GM20000 (cell line): ENCODE data around the gene KRT80.

ENCODE experiments used
- DNase-seq: peaks from one replicate; pipeline ENCODE4 v3.0.0; 2012; ENCODE audit warnings: low spot score
- TF ChIP-seq, protein P1 (sequence below): IDR thresholded peaks from 2 replicates; pipeline ENCODE4 v1.5.1; 2012; ENCODE audit warnings: mild to moderate bottlenecking, control low read depth; ENCODE audit errors: extremely low read depth, missing control alignments

The KRT80 gene

GRCh38 chr12:52190860-52191729 lies 719 bp downstream of the KRT80 start:
- TF ChIP-seq, protein P1, sequence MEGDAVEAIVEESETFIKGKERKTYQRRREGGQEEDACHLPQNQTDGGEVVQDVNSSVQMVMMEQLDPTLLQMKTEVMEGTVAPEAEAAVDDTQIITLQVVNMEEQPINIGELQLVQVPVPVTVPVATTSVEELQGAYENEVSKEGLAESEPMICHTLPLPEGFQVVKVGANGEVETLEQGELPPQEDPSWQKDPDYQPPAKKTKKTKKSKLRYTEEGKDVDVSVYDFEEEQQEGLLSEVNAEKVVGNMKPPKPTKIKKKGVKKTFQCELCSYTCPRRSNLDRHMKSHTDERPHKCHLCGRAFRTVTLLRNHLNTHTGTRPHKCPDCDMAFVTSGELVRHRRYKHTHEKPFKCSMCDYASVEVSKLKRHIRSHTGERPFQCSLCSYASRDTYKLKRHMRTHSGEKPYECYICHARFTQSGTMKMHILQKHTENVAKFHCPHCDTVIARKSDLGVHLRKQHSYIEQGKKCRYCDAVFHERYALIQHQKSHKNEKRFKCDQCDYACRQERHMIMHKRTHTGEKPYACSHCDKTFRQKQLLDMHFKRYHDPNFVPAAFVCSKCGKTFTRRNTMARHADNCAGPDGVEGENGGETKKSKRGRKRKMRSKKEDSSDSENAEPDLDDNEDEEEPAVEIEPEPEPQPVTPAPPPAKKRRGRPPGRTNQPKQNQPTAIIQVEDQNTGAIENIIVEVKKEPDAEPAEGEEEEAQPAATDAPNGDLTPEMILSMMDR: no peak
- no peak for DNase-seq

DNA sequence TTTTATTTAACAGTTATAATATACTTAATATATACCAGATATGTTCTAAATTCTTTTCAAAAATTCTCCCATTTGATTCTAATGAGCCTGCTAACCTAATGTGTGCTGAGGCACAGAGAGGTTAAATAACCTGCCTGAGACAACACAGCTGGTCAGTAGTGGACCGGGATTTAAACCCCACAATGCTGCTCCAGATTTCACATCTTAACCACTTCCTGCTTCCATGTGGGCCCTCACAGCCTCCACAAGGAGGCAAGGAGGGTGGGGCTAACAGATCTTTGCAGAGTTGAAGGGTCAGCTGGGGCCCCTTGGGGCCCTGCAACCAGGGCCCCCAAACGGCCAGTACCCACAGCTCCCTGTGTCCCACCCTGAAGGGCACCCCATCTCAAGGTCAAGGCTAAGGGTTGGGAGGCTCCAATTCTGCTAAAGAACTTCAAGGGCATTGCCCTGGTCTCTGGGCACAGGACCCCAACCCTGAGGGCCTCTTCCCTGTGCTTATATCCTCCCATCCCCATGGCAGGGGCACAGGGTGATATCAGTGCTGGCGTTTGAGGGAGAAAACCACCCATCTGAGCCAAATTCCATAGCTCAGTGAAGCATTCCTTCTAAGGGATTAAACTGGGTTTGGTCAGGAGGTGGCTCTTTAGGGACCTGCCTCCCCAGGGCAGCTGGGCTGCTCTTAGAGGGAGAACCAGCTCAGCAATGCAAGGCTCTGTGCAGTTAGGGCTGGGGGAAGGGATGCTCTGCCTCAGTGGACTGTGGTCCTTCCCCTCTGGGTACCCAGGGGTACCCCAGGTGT lies 2.2 kb downstream of the KRT80 start:
- TF ChIP-seq, protein P1: no peak
- no peak for DNase-seq

- TF ChIP-seq, protein P1: no peak
- no peak for DNase-seq
Observed at GRCh38 chr12:52188658-52189057, 3.2 kb downstream of the KRT80 start.

GRCh38 chr12:52187640-52188039 lies 4.2 kb downstream of the KRT80 start:
- DNase-seq: no peak
- TF ChIP-seq, protein P1: no peak

GRCh38 chr12:52187206-52187605 lies 4.6 kb downstream of the KRT80 start:
- TF ChIP-seq, protein P1: no peak
- DNase-seq: no peak

DNA sequence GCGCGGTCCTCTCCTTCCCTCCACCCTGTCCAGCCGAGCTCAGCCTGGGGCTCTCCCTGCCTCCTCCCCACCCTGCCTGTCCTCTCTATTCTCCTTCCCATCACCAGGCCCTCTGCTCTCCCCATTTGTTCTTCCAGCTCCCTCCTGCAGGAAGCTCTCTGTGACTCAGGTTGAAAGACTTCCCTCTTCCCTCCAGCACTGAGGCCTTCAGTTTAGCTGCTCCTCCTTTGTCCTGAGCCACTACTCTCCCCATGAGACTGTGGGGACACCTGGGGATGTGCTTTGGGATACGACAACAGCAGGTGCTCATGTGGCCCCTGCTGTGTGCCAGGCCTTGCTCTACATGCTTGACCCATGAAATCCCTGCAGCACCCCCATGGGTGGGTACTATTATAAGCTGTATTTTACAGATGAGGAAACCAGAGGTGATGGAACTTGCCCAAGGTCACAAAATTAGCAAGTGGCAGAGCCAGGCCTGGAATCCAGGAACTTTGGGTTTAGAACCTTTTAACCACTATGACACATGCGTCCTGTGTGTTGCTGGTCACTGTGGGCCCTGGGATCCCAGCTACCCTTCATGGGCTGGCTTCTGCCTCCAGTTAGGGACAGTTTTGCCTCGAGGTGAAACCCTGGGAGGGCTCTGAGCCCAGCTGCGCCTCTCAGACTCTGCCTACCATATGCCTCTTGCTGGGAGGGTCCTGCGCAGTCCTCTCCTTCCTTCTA lies 5.5 kb downstream of the KRT80 start:
- TF ChIP-seq, protein P1: no peak
- DNase-seq: no peak
